Ishikawa (cell line): ENCODE measurements around the gene SLCO3A1.

Experiments used
- CEBPB ChIP-seq: IDR thresholded peaks from 2 replicates; pipeline ENCODE4 v1.6.1; 2012
- CREB1 ChIP-seq: IDR thresholded peaks from 2 replicates; pipeline ENCODE4 v1.6.1; 2012; ENCODE audit warnings: low read depth
- EGR1 ChIP-seq: IDR thresholded peaks from 2 replicates; pipeline ENCODE4 v1.6.1; 2012
- EP300 ChIP-seq: IDR thresholded peaks from 2 replicates; pipeline ENCODE4 v1.6.1; 2012; ENCODE audit warnings: borderline replicate concordance
- FOXM1 ChIP-seq: IDR thresholded peaks from 2 replicates; pipeline ENCODE4 v1.6.1; 2012; ENCODE audit warnings: low read depth, borderline replicate concordance
- MAX ChIP-seq: IDR thresholded peaks from 2 replicates; pipeline ENCODE4 v1.6.1; 2012
- NFIC ChIP-seq: IDR thresholded peaks from 2 replicates; pipeline ENCODE4 v1.6.1; 2012
- RAD21 ChIP-seq: IDR thresholded peaks from 2 replicates; pipeline ENCODE4 v1.6.1; 2012; ENCODE audit warnings: low read depth
- REST ChIP-seq: IDR thresholded peaks from 2 replicates; pipeline ENCODE4 v1.6.1; 2012; ENCODE audit warnings: low read depth, mild to moderate bottlenecking
- TAF1 ChIP-seq: IDR thresholded peaks from 2 replicates; pipeline ENCODE4 v1.6.1; 2012; ENCODE audit warnings: low read depth, mild to moderate bottlenecking
- TCF12 ChIP-seq: IDR thresholded peaks from 2 replicates; pipeline ENCODE4 v1.6.1; 2012; ENCODE audit warnings: low read depth
- TEAD4 ChIP-seq: IDR thresholded peaks from 2 replicates; pipeline ENCODE4 v1.6.1; 2012
- USF1 ChIP-seq: IDR thresholded peaks from 2 replicates; pipeline ENCODE4 v1.6.1; 2012
- YY1 ChIP-seq: IDR thresholded peaks from 2 replicates; pipeline ENCODE4 v1.6.1; 2012; ENCODE audit warnings: low read depth
- ZBTB7A ChIP-seq: IDR thresholded peaks from 2 replicates; pipeline ENCODE4 v1.6.1; 2012; ENCODE audit warnings: low read depth

SLCO3A1 gene

DNA sequence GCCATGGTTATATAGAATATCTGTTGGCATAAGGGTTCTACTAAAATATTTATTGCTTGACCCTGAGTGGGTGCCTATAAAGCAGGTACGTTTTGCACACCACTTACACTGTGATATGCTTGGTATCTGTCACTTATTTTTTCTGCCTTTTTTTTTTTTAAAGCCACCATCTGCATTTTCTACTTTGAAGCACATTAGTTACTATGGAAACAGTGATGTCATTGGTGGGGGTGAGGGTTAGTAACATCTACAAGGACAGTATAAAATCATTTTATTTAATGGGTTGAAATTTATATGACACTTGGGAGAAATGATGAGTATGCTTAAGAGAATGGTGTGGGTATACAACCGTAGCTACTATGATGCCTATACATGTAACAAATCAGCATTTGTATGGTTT lies 25.6 kb downstream of the SLCO3A1 start:
- no peak for TF ChIP-seq TCF12
- TF ChIP-seq ZBTB7A = no peak
- TF ChIP-seq YY1 = no peak
- no peak for TF ChIP-seq USF1
- TF ChIP-seq TAF1 = no peak
- no peak for TF ChIP-seq EP300
- no peak for TF ChIP-seq EGR1
- TF ChIP-seq FOXM1 = no peak
- no peak for TF ChIP-seq CREB1
- TF ChIP-seq REST = no peak
- no peak for TF ChIP-seq NFIC
- no peak for TF ChIP-seq CEBPB
- TF ChIP-seq RAD21 = no peak
- TF ChIP-seq MAX = no peak
- no peak for TF ChIP-seq TEAD4

- TF ChIP-seq CEBPB (no peak), CREB1 (no peak), TEAD4 (no peak), TCF12 (no peak), RAD21 (no peak), USF1 (no peak), EP300 (no peak), FOXM1 (no peak), EGR1 (no peak), ZBTB7A (no peak), YY1 (no peak), NFIC (no peak), MAX (no peak), REST (no peak), TAF1 (no peak)
Measured at GRCh38 chr15:91880373-91880772, 26.9 kb downstream of the SLCO3A1 start.

GRCh38 chr15:91881569-91882297 lies 28.2 kb downstream of the SLCO3A1 start:
- TF ChIP-seq MAX (no peak), ZBTB7A (no peak), TAF1 (no peak), TCF12 (no peak), REST (no peak), CEBPB (no peak), USF1 (no peak), TEAD4 (no peak), EP300 (no peak), NFIC (no peak), FOXM1 (no peak), CREB1 (no peak), YY1 (no peak), RAD21 (no peak), EGR1 (no peak)
